ENCODE measurements around the gene TFEB.

The TFEB gene

GRCh38 chr6:41675992-41676391 is 59.4 kb downstream of the TFEB start:
- no peak for DNase-seq (ENCODE audit: low read depth in 2 of 2)

GRCh38 chr6:41675176-41675775 is 60.1 kb downstream of the TFEB start:
- no peak for DNase-seq (ENCODE audit: low read depth in 2 of 2)

- DNase-seq (ENCODE audit: low read depth in 2 of 2) = no peak
These were observed 61.0 kb downstream of the TFEB start for GRCh38 chr6:41674231-41675000.

GRCh38 chr6:41673704-41674000 is 61.8 kb downstream of the TFEB start:
- DNase-seq (ENCODE audit: low read depth in 2 of 2) = no peak

- DNase-seq (ENCODE audit: low read depth in 2 of 2) = no peak
These were observed 62.3 kb downstream of the TFEB start for GRCh38 chr6:41672816-41673703.

GRCh38 chr6:41672016-41672415 is 63.4 kb downstream of the TFEB start:
- no peak for DNase-seq (ENCODE audit: low read depth in 2 of 2)

- DNase-seq (ENCODE audit: low read depth in 2 of 2) = no peak
These were observed 64.0 kb downstream of the TFEB start for GRCh38 chr6:41671376-41671775.

- DNase-seq (ENCODE audit: low read depth in 2 of 2) = no peak
These were observed 64.6 kb downstream of the TFEB start for GRCh38 chr6:41670703-41671360.

- DNase-seq (ENCODE audit: low read depth in 2 of 2) = no peak
These were observed 66.4 kb downstream of the TFEB start for GRCh38 chr6:41668968-41669367.

GRCh38 chr6:41667195-41667594 is 68.2 kb downstream of the TFEB start:
- DNase-seq (ENCODE audit: low read depth in 2 of 2) = no peak

GRCh38 chr6:41664271-41664670 is 71.1 kb downstream of the TFEB start:
- DNase-seq (ENCODE audit: low read depth in 2 of 2) = no peak

GRCh38 chr6:41663568-41663967 is 71.8 kb downstream of the TFEB start:
- no peak for DNase-seq (ENCODE audit: low read depth in 2 of 2)

GRCh38 chr6:41659935-41660334 is 75.5 kb downstream of the TFEB start:
- DNase-seq (ENCODE audit: low read depth in 2 of 2) = no peak

GRCh38 chr6:41658636-41659035 is 76.8 kb downstream of the TFEB start:
- DNase-seq (ENCODE audit: low read depth in 2 of 2) = no peak

GRCh38 chr6:41657131-41658094 is 78.0 kb downstream of the TFEB start:
- DNase-seq (ENCODE audit: low read depth in 2 of 2) = no peak

GRCh38 chr6:41656002-41656691 is 79.3 kb downstream of the TFEB start:
- no peak for DNase-seq (ENCODE audit: low read depth in 2 of 2)

GRCh38 chr6:41655646-41656001 is 79.8 kb downstream of the TFEB start:
- no peak for DNase-seq (ENCODE audit: low read depth in 2 of 2)

GRCh38 chr6:41655176-41655575 is 80.2 kb downstream of the TFEB start:
- no peak for DNase-seq (ENCODE audit: low read depth in 2 of 2)

GRCh38 chr6:41654698-41655151 is 80.7 kb downstream of the TFEB start:
- no peak for DNase-seq (ENCODE audit: low read depth in 2 of 2)

- no peak for DNase-seq (ENCODE audit: low read depth in 2 of 2)
These were observed 81.2 kb downstream of the TFEB start for GRCh38 chr6:41654151-41654697.
